Activated CD4-positive, CD25-positive, alpha-beta regulatory T cell treated with anti-CD3 and anti-CD28 coated beads, Interleukin-2, amount 50 U/mL, for 16 hours (primary cell): Measurements from ENCODE around the gene LPCAT1.

ENCODE experiments used
- DNase-seq: peaks from one replicate; pipeline ENCODE4 v3.0.0-alpha.2; 2020; ENCODE audit warnings: low read depth, low spot score

LPCAT1 gene

DNA sequence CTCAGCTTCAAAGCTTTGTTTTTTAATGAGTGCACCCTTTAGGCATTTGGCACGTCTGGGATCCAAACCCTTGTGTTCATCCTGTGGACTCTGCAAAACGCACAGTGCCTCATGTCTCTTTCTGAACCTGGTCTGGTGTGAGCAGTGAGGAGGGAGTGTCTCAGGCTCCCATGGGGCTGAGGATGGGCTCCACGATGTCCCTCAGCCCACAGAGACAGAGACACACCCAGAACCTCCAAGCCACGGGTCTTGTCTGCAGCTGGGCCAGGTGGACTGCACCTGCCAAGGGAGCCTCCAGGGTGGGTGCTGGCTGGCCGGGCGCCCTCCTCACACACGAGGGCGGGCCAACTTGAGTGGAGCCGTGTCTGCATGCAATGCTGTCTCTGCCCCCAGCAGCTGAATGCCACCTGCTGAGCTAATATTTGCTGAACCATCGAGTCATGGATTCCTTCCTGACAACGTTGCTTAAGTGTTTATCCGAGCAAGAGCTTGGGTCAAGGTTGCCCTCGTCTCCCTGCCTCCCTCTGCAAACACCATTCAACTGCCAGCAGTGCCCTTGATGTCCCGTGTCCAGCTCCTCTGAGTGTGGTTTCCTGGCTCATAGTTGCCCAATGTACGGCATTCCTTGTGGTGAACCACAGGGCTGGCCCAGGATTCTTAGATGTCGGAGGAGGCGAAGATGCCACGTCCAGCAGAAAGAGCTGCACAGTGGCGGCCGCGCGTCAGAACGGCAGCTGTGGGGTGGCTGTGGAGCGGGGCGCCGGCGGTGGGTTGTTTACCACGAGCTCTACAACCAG lies 31.4 kb upstream of the LPCAT1 start:
- DNase-seq, result no peak

DNA sequence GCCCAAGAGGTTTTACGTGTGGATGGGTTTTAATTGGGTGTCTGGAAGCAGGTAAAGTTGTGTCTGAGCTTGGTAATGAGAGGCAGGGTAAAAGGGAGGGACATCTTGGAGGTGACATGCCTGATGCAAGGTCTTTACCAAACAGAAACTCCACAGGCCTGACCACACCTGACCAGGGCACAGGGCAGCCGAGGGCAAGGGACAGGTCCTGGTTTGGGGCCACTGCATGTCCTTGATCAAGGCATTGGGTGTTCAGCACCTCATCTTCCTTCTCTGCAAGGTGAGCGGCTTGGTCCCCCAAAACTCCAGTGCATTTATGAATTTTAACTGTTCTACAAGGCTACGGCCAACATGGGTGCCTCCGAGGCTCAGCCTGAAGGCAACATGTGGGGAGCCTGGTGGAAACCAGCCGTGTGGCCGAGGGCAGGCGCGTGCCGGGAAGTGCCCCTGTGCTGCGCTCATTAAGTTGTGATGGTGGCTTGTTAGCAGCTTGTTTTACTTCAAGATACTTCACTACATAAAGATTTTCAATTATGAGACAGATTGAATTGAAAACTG lies 30.7 kb upstream of the LPCAT1 start:
- no peak for DNase-seq

DNA sequence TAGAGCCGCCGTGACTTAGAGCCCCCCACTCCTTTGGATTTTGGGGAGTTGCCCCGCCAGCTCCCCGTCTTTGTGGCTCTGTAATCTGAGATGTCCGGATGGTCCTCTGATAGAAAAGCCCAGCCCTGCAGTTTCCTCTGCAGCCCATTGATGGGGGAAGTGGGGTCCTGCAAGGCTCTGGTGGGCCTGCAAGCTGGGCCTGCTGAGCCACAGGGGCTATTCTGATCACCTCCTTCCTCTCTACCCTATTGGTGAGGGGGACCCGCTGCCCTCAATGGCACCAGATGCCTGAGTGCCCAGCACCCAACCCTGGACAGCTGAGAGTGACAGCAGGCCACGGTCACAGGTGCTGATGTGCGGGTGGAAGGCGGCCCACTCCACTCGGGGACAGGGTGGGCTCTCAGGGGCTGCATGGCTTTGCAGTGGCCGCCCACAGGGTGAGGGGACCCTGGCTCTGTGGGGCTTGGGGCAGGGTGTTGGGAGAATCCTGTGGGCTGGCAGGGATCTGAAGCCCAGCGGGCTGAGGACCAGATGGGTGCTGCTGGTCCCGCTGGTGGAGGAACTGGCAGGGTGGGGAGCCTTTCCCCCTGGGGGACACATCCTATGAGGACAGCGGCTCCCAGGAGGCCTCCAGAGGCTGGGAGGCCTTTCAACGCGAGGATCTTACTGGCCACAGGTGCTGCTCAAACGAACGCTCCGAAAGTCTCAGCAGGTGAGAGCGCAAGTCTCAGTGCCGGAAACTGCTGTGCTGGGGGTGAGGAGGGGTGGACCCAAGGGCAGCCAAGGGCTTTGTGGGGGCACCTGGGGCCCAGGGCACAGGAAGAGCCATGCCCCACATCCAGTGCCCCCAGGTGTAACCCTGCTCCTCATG lies 30.0 kb upstream of the LPCAT1 start:
- DNase-seq, result no peak

DNA sequence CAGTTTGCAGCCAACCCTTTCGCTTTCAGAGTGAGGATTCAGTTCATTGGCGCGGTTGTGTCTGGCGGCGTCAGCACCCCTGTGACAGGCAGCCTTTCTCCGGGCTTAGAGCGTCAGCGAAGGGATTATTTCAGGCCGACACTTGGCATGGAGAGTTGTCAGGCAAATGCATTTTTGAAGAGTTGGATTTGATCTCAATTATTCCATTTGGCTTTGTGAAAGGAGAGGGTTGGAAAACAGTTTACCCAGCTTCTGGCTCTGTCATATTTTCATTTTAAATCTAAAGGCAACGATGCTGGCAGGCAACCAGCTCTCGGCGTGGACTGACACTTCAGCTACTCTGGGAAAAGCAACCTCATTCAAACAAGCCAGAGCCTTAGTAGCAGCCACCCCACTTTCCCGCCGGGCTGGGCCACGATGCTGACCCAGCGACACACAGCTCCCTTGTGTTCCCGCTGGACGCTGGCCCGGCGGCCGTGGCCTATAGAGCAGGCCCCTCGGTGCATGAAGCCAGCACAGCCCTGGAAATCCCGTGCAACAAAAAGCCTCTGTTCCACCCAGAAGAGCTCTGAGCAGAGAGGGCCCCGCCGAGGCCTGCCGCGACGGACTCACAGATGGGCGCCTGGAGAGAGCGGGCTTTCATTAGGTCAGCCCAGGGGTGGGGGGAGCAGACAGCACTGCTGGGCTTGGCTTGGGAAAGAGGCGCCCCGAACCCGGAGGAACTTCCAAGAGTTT lies 28.9 kb upstream of the LPCAT1 start:
- DNase-seq, result no peak

DNA sequence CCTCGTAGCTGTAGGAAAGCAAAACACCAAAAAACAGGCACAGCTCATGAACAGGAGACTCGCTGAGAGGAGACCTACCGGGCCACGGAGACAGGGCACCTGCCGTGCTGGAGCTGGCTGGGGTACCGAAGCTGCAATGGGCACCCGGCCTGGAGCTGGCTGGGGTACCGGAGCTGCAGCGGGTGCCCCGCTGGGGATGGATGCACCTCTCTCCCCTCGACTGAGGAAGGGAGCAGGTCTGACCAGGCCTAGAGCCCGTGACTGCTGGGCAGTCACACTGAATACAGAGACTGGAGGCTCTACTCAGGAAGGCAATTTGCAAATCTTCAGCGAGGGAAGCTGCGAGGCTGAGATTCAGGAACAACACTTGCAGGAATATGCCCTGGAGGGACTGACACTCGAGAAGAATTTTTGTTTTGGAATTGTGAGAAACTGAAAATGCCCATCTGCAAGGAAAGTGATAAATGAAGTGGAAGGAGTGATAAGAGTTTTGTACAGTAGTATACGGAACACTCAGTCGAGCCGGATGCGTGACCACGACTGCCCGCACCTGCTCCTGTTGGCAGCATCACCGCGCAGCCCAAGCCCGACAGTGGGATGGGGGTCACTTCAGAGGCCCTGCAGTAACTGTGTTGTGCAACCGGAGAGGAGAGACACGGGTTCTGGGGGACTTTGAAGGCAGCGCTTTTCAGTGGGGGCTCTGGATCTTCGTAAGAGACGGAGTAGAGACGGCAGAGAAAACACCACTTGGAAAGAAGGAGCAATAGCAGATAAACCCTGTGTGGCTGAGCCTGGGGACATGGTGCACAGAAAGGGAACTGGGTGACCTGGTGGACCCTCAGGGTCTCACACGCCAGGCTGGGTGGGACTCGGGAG lies 27.9 kb upstream of the LPCAT1 start:
- no peak for DNase-seq

DNA sequence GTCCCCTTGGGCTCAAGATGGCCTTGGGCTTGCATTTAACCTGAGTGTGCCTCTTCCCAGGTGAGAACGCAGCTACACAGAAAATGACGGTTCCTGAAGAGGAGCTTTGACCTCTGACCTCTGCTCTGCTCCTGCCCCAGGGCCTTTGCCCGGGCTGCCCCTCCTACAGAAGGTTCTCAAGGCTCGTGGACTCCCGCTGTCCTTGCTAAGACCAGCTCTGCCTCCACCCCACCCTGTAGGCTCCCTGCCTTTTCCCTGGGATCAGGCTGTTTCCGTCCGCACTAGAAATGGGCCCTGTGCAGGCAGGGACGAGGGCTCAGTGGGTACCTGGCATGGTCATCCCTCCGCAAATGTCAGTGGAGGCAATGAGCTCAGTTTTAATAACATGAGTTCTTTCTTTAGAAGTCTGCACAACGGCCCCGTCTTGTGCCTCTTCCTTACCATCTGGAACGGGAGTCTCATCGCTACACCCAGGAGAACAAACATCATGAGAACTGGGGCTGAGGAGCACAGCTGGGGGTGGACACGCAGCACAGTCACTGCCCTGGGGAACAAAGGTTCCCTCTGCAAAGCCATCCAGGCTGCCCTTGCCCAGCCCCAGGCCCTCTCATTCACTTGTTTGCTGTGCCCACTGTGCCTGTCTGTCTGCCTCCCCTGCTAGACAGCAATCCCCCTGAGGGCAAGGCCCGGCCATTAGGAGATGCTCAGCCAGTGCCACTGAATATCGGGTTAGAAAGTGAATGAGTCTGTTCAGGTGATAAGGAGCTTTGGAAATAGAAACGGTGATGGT lies 26.7 kb upstream of the LPCAT1 start:
- no peak for DNase-seq

DNA sequence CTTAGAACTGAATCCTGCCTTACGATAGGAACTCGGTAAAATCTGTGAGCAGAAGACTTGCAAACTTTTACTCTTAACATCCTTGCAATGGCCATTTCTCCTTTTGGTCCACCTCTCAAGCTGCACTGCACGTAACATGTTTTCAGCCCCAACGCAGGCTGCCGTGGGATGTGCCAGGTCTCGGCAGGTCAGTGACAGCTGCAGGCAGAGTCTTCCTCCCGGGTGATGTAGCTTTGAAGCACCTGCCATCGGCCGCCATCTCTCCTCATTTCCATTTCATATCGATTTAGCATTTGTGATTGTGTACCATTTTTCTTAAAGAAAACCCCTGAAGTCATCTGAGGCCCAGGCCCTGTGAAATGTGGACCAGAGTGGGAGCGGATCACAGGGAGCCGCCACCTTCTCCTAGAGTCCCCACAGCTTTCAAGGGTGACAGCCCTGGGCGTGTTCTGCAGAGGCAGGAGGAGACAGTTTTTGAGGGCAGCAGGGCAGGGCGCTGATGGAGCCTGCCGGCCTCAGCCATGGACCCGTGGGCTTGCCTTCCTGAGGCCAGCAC lies 25.8 kb upstream of the LPCAT1 start:
- no peak for DNase-seq

DNA sequence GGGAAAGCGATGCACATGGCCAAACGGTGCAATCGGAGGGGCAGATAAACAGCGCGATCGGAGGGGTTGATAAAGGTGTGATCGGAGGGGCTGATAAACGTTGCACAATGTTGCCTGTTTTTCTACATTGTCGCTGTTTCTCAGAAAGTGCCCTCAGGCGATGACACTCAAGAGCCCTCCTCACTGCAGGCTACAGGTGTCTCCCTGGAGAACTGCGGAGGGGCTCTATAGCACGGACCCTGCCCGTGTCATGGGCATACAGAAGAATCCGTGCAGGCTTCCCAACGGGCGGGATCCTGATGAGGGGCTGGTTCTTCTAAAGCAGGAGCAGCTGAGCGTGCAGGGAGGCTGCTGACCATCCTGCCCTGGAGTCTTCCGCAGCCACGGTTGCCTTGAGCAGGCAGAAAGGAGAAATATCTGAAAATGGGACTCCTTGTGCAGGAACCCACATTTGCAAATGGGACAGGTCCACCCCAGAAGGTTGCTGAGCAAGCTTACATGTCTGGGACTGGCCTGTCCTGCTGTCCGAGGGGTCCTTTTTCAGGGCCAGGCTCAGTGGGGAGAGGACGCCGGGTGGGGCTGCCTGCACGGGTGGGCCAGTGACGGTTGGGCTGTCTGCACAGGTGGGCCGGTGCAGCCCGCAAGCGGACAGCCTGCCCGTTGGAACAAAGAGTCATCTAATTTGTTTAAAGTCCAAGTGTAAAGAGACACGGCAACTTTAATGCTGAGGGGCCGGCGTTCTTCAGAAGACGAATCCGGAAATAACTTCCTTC lies 25.1 kb upstream of the LPCAT1 start:
- no peak for DNase-seq

DNA sequence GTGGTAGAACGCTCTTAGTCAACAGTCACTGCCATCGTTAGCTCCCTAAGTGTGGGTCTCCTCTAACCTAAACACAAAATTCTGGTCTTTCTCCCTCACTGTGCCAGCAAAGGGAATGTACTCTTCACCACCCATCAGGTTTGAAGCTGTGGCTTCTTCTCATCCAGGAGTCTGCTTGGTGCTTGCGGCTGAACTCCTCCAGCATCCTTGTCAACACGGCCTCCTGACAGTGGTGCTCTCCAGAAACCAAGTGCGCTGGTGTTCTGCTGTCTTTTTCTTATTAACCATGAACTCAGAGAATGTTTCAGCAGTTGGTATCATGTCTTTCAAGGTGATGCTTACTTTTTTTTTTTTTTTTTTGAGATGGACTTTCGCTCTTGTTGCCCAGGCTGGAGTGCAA lies 23.9 kb upstream of the LPCAT1 start:
- no peak for DNase-seq

DNA sequence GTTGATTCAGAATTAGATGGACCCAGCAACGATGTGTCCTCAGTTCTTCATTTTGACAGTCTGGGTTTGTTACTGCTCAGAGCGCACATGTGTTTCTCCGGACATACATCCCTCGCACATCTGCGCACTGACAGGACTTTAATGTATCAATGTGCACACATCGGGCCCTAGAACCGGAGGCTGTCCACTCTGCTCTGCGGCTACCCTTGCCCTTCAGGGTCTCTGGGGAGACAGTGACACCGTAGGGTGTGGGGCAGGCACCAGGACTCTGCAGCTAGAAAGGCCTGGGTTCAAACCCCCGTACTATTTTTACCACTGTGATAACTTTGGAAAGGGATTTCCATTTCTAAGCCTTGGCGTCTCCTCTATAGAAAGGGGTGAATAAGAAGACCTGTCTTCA lies 23.5 kb upstream of the LPCAT1 start:
- DNase-seq, result no peak

DNA sequence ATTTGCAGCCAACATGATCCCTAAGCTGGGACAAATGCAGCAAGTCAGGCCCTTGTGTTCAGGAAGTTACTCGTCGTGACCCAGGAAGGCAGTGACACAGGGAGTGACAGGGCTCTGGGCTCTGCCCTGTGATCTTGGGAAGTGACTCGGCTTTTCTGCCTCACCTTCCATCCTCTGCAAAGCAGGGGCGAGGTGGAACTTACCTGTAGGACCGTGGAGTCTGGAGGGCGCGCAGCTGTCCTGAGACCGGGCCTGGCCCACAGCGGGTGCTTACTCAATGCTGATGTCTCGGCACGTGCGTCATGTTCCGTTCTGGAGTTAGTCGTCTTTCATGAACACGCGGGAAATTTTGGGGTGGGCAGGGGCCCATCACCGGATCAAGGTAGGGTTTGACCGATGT lies 22.8 kb upstream of the LPCAT1 start:
- DNase-seq, result no peak

DNA sequence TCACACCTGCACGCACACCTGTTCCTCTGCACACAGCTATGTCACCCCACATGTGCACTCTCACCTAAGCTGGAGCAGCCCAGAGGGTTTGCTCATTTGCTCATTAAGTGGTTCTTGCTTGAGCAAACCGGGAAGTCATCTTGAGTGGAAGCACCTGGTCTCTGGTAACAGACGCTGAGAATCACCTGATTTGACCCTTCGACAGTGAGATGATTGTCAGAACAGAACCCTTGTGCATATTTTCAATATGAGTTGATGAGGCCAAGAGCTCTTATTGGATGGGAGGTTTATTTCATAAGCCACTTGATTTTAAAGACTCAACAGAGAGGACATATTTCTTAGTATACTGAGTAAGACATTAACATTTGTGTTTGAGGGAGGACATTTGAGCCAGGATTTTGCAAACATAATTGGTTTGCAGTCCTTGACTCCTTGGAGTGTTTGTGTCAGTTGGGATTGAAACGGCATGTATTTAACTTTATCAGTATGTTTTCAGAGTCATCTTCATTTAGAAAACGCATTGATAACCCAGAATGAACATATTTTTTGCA lies 22.1 kb upstream of the LPCAT1 start:
- DNase-seq, result no peak

DNA sequence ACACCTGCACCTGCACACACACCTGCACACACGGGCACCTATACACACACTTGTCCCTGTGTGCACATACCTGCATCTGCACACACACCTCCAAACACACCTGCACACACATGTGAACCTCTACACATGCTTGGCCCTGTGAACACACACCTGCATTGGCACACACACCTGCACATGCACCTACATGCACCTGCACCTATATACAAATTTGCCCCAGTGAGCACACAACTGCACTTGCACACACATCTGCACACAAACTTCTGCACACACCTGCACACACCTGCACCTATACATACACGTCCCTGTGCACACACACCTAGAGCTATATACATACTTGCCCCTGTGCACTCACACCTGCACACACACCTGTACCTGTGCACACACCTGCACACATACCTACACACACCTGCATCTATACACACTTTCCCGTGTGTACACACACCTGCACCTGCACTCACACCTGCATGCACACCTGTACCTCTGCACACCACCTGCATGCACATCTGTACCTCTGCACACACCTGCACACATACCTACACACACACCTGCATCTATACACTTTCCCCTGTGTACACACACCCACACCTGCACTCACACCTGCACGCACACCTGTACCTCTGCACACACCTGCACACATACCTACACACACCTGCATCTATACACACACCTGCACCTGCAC lies 21.5 kb upstream of the LPCAT1 start:
- DNase-seq, result no peak

DNA sequence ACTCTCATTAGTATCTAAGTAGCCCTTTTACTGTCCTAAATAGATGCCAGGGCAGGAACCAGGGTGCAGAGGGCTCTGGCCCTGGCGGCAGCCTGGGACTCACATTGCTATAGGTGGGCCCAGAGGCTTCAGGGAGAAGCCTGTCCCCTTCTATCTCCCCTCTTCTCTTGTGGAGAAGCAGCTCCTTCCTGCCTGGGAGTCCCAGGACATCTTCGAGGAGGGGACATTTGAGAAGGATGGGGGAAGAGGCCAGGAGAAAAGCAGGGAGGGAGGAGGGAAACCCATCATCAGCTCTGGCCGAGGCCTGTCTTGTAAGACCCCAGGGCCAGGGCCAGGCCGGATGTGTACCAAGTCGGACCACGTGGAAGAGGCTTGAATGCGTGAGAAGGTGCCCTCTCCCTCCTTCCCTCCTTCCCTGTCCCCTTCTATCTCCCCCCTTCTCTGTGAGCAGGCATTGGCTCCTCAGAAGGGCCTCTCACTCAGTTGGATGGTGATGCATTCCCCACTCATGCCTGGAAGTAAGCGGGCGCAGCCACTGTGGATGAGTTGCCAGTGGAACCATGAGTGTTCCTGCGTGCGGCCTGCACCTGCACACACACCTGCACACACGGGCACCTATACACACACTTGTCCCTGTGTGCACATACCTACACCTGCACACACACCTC lies 20.7 kb upstream of the LPCAT1 start:
- no peak for DNase-seq

DNA sequence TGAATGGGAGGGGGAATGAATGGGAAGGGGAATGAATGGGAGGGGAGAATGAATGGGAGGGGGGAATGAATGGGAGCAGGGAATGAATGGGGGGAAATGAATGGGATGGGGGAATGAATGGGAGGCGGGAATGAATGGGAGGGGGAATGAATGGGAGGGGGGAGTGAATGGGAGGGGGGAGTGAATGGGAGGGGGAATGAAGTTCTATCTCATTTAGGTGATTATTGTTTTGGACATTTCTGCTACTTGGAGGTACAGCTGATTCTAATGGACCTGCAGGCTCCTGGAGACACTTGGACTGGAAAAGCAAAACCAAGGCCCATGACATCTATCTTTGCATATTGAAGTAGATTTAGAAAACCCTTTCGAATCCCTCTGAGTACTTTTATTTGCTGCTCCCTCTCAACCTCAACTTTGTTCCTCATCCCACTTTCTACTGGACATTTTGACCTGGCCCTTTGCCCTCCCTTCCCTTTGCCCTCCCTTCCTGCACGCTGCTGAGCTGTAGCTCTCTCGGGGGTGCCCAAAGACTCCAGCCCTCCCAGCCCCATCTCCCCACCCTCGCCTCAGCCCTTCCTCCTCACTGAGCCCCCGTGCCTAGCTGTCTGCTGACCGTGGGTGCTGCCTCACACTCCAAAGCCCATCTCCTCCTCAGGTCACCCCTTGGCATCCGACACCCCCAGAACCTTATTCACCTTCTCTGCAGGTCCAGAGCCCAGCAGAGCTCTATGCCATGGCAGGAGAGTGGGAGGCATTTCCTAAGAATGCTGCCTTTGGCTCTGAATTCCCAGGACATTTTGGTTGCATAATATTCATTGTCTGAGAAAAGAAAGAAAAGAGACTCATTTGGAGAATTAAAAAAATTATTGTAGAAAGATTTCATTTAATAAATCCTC lies 19.9 kb upstream of the LPCAT1 start:
- DNase-seq, result no peak

DNA sequence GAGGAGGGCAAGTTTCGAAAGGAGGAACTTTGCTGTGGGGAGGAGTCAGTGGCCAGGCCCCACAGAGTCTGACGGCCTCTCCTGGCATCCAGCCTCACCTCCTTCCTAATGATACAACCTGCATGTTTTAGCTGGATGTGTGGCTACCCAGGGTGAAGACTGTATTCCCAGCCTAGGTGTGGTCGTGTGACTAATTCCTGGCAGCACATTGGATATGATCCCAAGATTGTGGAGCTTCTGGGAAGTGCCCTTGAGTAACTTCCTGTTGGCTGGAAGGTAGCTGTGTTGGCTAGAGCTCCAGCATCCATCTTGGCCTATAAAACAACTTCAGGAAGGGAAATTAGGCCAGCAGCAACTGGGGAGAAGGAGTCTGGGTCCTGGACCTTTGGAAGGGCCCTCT lies 19.0 kb upstream of the LPCAT1 start:
- DNase-seq, result no peak
